Loucy (cell line): ENCODE data around the gene OR2M5.

ENCODE experiments used
- H2AFZ ChIP-seq: fragments of 200-600 bp; sonication (generic); 2 replicates; pipeline ENCODE4 v1.6.0; 2016; ENCODE audit warnings: antibody characterized with exemption, mild to moderate bottlenecking, low read length, moderate library complexity
- H3F3A ChIP-seq: fragments of 200-600 bp; 2 replicates; pipeline ENCODE4 v1.6.0; 2016; ENCODE audit warnings: antibody characterized with exemption, low read depth, mild to moderate bottlenecking
- H3K27me3 ChIP-seq: fragments of 200-600 bp; sonication (generic); 2 replicates; pipeline ENCODE4 v1.6.1; 2014; ENCODE audit warnings: low read length, mild to moderate bottlenecking; ENCODE audit not compliant: insufficient read depth, poor library complexity, severe bottlenecking
- H3K36me3 ChIP-seq: fragments of 200-600 bp; sonication (generic); 2 replicates; pipeline ENCODE4 v1.6.1; 2016; ENCODE audit warnings: low read length; ENCODE audit not compliant: insufficient read depth
- H3K4me1 ChIP-seq: fragments of 200-600 bp; sonication (generic); 2 replicates; pipeline ENCODE4 v1.5.1; 2014; ENCODE audit warnings: low read length, mild to moderate bottlenecking; ENCODE audit not compliant: insufficient read depth, poor library complexity, severe bottlenecking
- H3K4me2 ChIP-seq: fragments of 200-600 bp; sonication (generic); 2 replicates; pipeline ENCODE4 v1.6.0; 2014; ENCODE audit warnings: antibody characterized with exemption, low read length, low read depth, mild to moderate bottlenecking; ENCODE audit not compliant: poor library complexity, severe bottlenecking
- H3K4me3 ChIP-seq: fragments of 200-600 bp; sonication (generic); 2 replicates; pipeline ENCODE4 v1.5.1; 2014; ENCODE audit warnings: low read length, mild to moderate bottlenecking, mixed read lengths; ENCODE audit not compliant: poor library complexity, severe bottlenecking
- H3K79me2 ChIP-seq: fragments of 200-600 bp; sonication (generic); 2 replicates; pipeline ENCODE4 v1.6.1; 2014; ENCODE audit warnings: low read length; ENCODE audit not compliant: insufficient read depth
- H3K9ac ChIP-seq: fragments of 200-600 bp; sonication (generic); 2 replicates; pipeline ENCODE4 v1.6.0; 2014; ENCODE audit warnings: mild to moderate bottlenecking, low read depth, low read length, moderate library complexity; ENCODE audit not compliant: poor library complexity, severe bottlenecking
- H3K9me2 ChIP-seq: fragments of 200-600 bp; sonication (generic); replicated peaks from 2 replicates; pipeline ENCODE4 v1.6.1; 2016; ENCODE audit warnings: low read depth, low read length, mixed read lengths
- H3K9me3 ChIP-seq: fragments of 200-600 bp; sonication (generic); 2 replicates; pipeline ENCODE4 v1.6.1; 2014; ENCODE audit warnings: mild to moderate bottlenecking, antibody characterized with exemption, low read length, low read depth; ENCODE audit not compliant: insufficient read depth
- H4K20me1 ChIP-seq: fragments of 200-600 bp; sonication (generic); 2 replicates; pipeline ENCODE4 v1.6.0; 2014; ENCODE audit warnings: antibody characterized with exemption, low read length, mild to moderate bottlenecking; ENCODE audit not compliant: insufficient read depth, poor library complexity, severe bottlenecking
- EZH2phosphoT487 ChIP-seq: fragments of 200-600 bp; IDR thresholded peaks from 2 replicates; pipeline ENCODE4 v1.6.1; 2018; ENCODE audit warnings: antibody characterized with exemption, mild to moderate bottlenecking, moderate library complexity, borderline replicate concordance
- TF ChIP-seq, protein P1 (sequence below): fragments of 200-600 bp; sonication (generic); conservative IDR thresholded peaks from 2 replicates; pipeline ENCODE4 v1.5.1; 2014; ENCODE audit warnings: mild to moderate bottlenecking, antibody characterized with exemption, low read length

OR2M5 gene

DNA sequence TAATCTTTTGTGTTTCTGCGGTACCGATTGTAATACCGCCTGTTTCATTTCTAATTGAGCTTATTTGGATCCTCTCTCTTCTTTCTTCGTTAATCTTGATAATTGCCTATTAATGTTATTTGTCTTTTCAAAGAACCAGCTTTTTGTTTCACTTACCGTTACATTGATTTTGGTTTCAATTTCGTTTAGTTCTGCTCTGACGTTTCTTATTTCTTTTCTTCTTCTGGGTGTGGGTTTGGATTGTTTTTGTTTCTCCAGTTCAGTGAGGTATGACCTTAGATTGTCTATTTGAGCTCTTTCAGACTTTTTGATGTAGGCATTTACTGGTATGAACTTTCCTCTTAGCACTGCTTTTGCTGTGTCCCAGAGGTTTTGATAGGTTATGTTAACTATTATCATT, 39.0 kb downstream of the OR2M5 start:
- H3K9me2 ChIP-seq, result no peaks in the 10 kb centered on the region
- H3K4me1 ChIP-seq, result no peaks in the 10 kb centered on the region
- no peaks in the 10 kb centered on the region for H3K36me3 ChIP-seq
- no peaks in the 10 kb centered on the region for H3K79me2 ChIP-seq
- H4K20me1 ChIP-seq, result no peaks in the 10 kb centered on the region
- H3K27me3 ChIP-seq, result no peaks in the 10 kb centered on the region
- H2AFZ ChIP-seq, result no peak overlapping the region
- no peak overlapping the region for H3K9ac ChIP-seq
- TF ChIP-seq, protein P1, sequence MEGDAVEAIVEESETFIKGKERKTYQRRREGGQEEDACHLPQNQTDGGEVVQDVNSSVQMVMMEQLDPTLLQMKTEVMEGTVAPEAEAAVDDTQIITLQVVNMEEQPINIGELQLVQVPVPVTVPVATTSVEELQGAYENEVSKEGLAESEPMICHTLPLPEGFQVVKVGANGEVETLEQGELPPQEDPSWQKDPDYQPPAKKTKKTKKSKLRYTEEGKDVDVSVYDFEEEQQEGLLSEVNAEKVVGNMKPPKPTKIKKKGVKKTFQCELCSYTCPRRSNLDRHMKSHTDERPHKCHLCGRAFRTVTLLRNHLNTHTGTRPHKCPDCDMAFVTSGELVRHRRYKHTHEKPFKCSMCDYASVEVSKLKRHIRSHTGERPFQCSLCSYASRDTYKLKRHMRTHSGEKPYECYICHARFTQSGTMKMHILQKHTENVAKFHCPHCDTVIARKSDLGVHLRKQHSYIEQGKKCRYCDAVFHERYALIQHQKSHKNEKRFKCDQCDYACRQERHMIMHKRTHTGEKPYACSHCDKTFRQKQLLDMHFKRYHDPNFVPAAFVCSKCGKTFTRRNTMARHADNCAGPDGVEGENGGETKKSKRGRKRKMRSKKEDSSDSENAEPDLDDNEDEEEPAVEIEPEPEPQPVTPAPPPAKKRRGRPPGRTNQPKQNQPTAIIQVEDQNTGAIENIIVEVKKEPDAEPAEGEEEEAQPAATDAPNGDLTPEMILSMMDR, result no peak
- no peak for TF ChIP-seq EZH2phosphoT487
- H3K4me3 ChIP-seq, result no peak overlapping the region
- H3K4me2 ChIP-seq, result no peak overlapping the region
- H3F3A ChIP-seq, result no peaks in the 10 kb centered on the region
- H3K9me3 ChIP-seq, result no peaks in the 10 kb centered on the region; the same call in 1 of the 2 replicates

DNA sequence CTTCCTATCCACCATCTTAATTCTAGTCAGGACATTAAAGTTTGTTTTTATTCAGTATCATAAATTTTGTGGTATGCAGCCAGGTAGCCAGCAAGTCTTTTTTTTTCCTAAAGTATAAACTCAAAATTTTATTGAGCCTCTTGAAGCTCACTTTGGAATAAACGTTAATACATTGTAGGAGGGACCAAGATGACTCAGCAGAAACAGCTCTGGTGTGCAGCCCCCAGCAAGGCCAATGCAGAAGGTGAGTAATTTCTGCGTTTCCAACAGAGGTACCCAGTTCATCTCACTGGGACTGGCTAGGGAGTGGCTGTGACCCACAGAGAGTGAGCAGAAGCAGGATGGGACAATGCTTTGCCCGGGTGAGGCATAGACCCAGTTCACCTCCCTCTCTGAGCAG, 42.4 kb downstream of the OR2M5 start:
- Histone ChIP-seq H3K4me1 (no peaks in the 10 kb centered on the region), H3K4me2 (no peak overlapping the region), H3K9me2 (no peaks in the 10 kb centered on the region), H3K27me3 (no peaks in the 10 kb centered on the region), H3K79me2 (no peaks in the 10 kb centered on the region), H3K9ac (no peak overlapping the region), H3K4me3 (no peak overlapping the region), H2AFZ (no peak overlapping the region), H3K9me3 (no peaks in the 10 kb centered on the region; the same call in 1 of the 2 replicates), H4K20me1 (no peaks in the 10 kb centered on the region), H3K36me3 (no peaks in the 10 kb centered on the region), H3F3A (no peaks in the 10 kb centered on the region)
- TF ChIP-seq, protein P1, result no peak
- TF ChIP-seq EZH2phosphoT487, result no peak

GRCh38 chr1:248189026-248189425, 44.1 kb downstream of the OR2M5 start:
- Histone ChIP-seq H3F3A (no peaks in the 10 kb centered on the region), H4K20me1 (no peaks in the 10 kb centered on the region), H2AFZ (no peak overlapping the region), H3K9ac (no peak overlapping the region), H3K27me3 (no peaks in the 10 kb centered on the region), H3K4me3 (no peak overlapping the region), H3K4me1 (no peaks in the 10 kb centered on the region), H3K79me2 (no peaks in the 10 kb centered on the region), H3K9me2 (no peaks in the 10 kb centered on the region), H3K36me3 (no peaks in the 10 kb centered on the region), H3K9me3 (no peaks in the 10 kb centered on the region; the same call in 1 of the 2 replicates), H3K4me2 (no peak overlapping the region)
- TF ChIP-seq EZH2phosphoT487, result no peak
- TF ChIP-seq, protein P1, result no peak
